Liver (tissue), 9 donors: ENCODE results near the gene ZNF777. TPM values are rescaled to one million over a fixed set of nuclear protein-coding genes. Genes with fewer than 3 reads are reported as not detected.

Source experiments
- DNase-seq: peaks from one replicate; pipeline ENCODE4 v3.0.0-alpha.2; 2017; ENCODE audit warnings: low spot score
- H3K27ac ChIP-seq, 2 donors: one replicate each; pipeline ENCODE4 v1.7.0; 2013; ENCODE audit warnings: inconsistent platforms in 2 of 2, low read length in 2 of 2, control low read depth in 1 of 2, low read depth in 1 of 2, mild to moderate bottlenecking in 1 of 2
- H3K27me3 ChIP-seq, 4 donors: one replicate each; pipeline versions ENCODE4 v1.6.1 to v1.7.0; 2013; ENCODE audit warnings: low read length in 3 of 4, inconsistent platforms in 1 of 4, mild to moderate bottlenecking in 1 of 4, moderate library complexity in 1 of 4; ENCODE audit not compliant: control insufficient read depth in 4 of 4, insufficient read depth in 4 of 4
- H3K36me3 ChIP-seq, 4 donors: one replicate each; pipeline versions ENCODE4 v1.6.1 to v1.7.0; 2013; ENCODE audit warnings: low read length in 3 of 4, mild to moderate bottlenecking in 3 of 4, low read depth in 1 of 4, moderate library complexity in 1 of 4; ENCODE audit not compliant: control insufficient read depth in 4 of 4, insufficient read depth in 3 of 4
- H3K4me1 ChIP-seq, 4 donors: one replicate each; pipeline versions ENCODE4 v1.6.1 to v1.7.0; 2013; ENCODE audit warnings: low read length in 3 of 4, mild to moderate bottlenecking in 3 of 4, moderate library complexity in 1 of 4; ENCODE audit not compliant: control insufficient read depth in 4 of 4, insufficient read depth in 4 of 4
- H3K4me3 ChIP-seq, 3 donors: one replicate each; pipeline versions ENCODE4 v1.6.1 to v1.7.0; 2013; ENCODE audit warnings: low read length in 3 of 3, control low read depth in 1 of 3, low read depth in 1 of 3, mild to moderate bottlenecking in 1 of 3
- H3K9ac ChIP-seq, 2 donors: one replicate each; pipeline ENCODE4 v1.7.0; 2013; ENCODE audit warnings: low read length in 2 of 2, mild to moderate bottlenecking in 2 of 2, moderate library complexity in 2 of 2, control low read depth in 1 of 2, low read depth in 1 of 2
- H3K9me3 ChIP-seq, 4 donors: one replicate each; pipeline versions ENCODE4 v1.6.1 to v1.7.0; 2013; ENCODE audit warnings: low read length in 3 of 4; ENCODE audit not compliant: control insufficient read depth in 4 of 4
- CTCF ChIP-seq: fragments of 150-350 bp; IDR thresholded peaks from 2 replicates; pipeline ENCODE4 v1.5.1; 2017; ENCODE audit warnings: improper control_type of control experiment, low read depth, low read length; ENCODE audit not compliant: missing input control
- EGR1 ChIP-seq, 2 donors: IDR thresholded peaks; 2 replicates each; pipeline ENCODE4 v1.6.1; 2016 to 2018; ENCODE audit warnings: antibody characterized with exemption in 2 of 2, low read depth in 2 of 2
- FOXA2 ChIP-seq: IDR thresholded peaks from 2 replicates; pipeline ENCODE4 v1.6.1; 2016; ENCODE audit warnings: antibody characterized with exemption
- HNF4A ChIP-seq, 2 donors: conservative IDR thresholded peaks; 2 replicates each; pipeline ENCODE4 v1.6.1; 2016; ENCODE audit warnings: antibody characterized with exemption in 2 of 2, mild to moderate bottlenecking in 2 of 2
- RXRA ChIP-seq, 2 donors: IDR thresholded peaks; 2 replicates each; pipeline ENCODE4 v1.6.1; 2017 to 2018; ENCODE audit warnings: antibody characterized with exemption in 2 of 2, mild to moderate bottlenecking in 1 of 2
- SP1 ChIP-seq: IDR thresholded peaks from 2 replicates; pipeline ENCODE4 v1.6.1; 2018; ENCODE audit warnings: antibody characterized with exemption, mild to moderate bottlenecking
- WGBS: extraction: QIAGEN DNeasy Blood & Tissue Kit; methylation state at CpG from one replicate; pipeline ENCODE4 v1.1.7; 2013; 5-methylcytosine and 5-hydroxymethylcytosine counted together
- polyA plus RNA-seq, 2 donors: library from polyadenylated mRNA; stranded (reverse) in 1 of 2; unstranded in 1 of 2; fragments of 200-250 nt in 1 of 2; fragments of >200 nt in 1 of 2; fragmentation: Nextera tagmentation in 1 of 2; extraction: Ambion mirVana in 1 of 2; gene quantifications; one replicate each; pipeline versions ENCODE4 v1.2.1 to v1.2.3, GENCODE V29; 2013 to 2015
- total RNA-seq, 2 donors: library from RNA; depleted of rRNA; stranded (reverse); fragments of >200 nt; gene quantifications; one replicate each; pipeline ENCODE4 v1.2.3, GENCODE V29; 2014
- TF ChIP-seq, protein P1 (sequence below): IDR thresholded peaks from 2 replicates; pipeline ENCODE4 v1.6.1; 2016; ENCODE audit warnings: antibody characterized with exemption, mild to moderate bottlenecking
- TF ChIP-seq, protein P2 (sequence below): IDR thresholded peaks from 2 replicates; pipeline ENCODE4 v1.6.1; 2016; ENCODE audit warnings: antibody characterized with exemption
- donor health status: healthy.
- donor health status: healthy.
- donor health status: healthy.
- donor health status: healthy.
- donor health status: healthy.

Gene ZNF777
- total and polyA plus RNA-seq, 4 donors: 0.22 to 5.7 (median 4.1) TPM

GRCh38 chr7:149505551-149505950 is 44.7 kb upstream of the ZNF777 start:
- Histone ChIP-seq H3K9ac (no peak overlapping the region), H3K9me3 (peaks cover 4 to 22% (median 11%) of the 10 kb centered on the region in 4 donors), H3K36me3 (no peaks in the 10 kb centered on the region), H3K4me3 (no peak overlapping the region), H3K27me3 (no peaks in the 10 kb centered on the region), H3K27ac (no peak overlapping the region), H3K4me1 (peaks cover 0 to 2% (median 0%) of the 10 kb centered on the region in 4 donors)
- no peak for DNase-seq
- TF ChIP-seq, protein P1, sequence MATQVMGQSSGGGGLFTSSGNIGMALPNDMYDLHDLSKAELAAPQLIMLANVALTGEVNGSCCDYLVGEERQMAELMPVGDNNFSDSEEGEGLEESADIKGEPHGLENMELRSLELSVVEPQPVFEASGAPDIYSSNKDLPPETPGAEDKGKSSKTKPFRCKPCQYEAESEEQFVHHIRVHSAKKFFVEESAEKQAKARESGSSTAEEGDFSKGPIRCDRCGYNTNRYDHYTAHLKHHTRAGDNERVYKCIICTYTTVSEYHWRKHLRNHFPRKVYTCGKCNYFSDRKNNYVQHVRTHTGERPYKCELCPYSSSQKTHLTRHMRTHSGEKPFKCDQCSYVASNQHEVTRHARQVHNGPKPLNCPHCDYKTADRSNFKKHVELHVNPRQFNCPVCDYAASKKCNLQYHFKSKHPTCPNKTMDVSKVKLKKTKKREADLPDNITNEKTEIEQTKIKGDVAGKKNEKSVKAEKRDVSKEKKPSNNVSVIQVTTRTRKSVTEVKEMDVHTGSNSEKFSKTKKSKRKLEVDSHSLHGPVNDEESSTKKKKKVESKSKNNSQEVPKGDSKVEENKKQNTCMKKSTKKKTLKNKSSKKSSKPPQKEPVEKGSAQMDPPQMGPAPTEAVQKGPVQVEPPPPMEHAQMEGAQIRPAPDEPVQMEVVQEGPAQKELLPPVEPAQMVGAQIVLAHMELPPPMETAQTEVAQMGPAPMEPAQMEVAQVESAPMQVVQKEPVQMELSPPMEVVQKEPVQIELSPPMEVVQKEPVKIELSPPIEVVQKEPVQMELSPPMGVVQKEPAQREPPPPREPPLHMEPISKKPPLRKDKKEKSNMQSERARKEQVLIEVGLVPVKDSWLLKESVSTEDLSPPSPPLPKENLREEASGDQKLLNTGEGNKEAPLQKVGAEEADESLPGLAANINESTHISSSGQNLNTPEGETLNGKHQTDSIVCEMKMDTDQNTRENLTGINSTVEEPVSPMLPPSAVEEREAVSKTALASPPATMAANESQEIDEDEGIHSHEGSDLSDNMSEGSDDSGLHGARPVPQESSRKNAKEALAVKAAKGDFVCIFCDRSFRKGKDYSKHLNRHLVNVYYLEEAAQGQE: no peak

- no peak overlapping the region for H3K4me3 ChIP-seq
- DNase-seq: no peak
Observed at GRCh38 chr7:149501651-149502050, 40.8 kb upstream of the ZNF777 start.

More at GRCh38 chr7:149501651-149502050, 40.8 kb upstream of the ZNF777 start:
- H3K27me3 ChIP-seq: no peaks in the 10 kb centered on the region
- H3K9ac ChIP-seq: no peak overlapping the region
- no peak for TF ChIP-seq SP1
- TF ChIP-seq CTCF: no peak
- no peak for TF ChIP-seq EGR1 (IDR thresholded peaks at IDR 0.05; ENCODE audit: low read depth in 2 of 2)
- TF ChIP-seq RXRA (IDR thresholded peaks at IDR 0.05): no peak
- TF ChIP-seq HNF4A (conservative IDR thresholded peaks at IDR 0.05): no peak
- TF ChIP-seq, protein P2, sequence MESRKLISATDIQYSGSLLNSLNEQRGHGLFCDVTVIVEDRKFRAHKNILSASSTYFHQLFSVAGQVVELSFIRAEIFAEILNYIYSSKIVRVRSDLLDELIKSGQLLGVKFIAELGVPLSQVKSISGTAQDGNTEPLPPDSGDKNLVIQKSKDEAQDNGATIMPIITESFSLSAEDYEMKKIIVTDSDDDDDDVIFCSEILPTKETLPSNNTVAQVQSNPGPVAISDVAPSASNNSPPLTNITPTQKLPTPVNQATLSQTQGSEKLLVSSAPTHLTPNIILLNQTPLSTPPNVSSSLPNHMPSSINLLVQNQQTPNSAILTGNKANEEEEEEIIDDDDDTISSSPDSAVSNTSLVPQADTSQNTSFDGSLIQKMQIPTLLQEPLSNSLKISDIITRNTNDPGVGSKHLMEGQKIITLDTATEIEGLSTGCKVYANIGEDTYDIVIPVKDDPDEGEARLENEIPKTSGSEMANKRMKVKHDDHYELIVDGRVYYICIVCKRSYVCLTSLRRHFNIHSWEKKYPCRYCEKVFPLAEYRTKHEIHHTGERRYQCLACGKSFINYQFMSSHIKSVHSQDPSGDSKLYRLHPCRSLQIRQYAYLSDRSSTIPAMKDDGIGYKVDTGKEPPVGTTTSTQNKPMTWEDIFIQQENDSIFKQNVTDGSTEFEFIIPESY: no peak
- no peak for TF ChIP-seq FOXA2
- H3K4me1 ChIP-seq: peaks cover 0 to 10% (median 3%) of the 10 kb centered on the region in 4 donors
- H3K36me3 ChIP-seq: no peaks in the 10 kb centered on the region
- H3K27ac ChIP-seq: no peak overlapping the region
- H3K9me3 ChIP-seq: peaks cover 2 to 10% (median 2%) of the 10 kb centered on the region in 4 donors
- WGBS: 77% methylated on average over 13 of the region's 13 CpGs
